ENCODE data around the gene TCF4.

TCF4 gene

GRCh38 chr18:55584201-55584600 is 3.8 kb downstream of the TCF4 start:
- in situ Hi-C loops (cut with HindIII; ENCODE audit: low sequenced_read_pairs) = no loop called here
- DNase-seq (ENCODE audit: low read depth, low spot score) = no peak
- H3K4me3 ChIP-seq (ENCODE audit: low read depth, low read length) = no peak overlapping the region
- TF ChIP-seq, protein P1, sequence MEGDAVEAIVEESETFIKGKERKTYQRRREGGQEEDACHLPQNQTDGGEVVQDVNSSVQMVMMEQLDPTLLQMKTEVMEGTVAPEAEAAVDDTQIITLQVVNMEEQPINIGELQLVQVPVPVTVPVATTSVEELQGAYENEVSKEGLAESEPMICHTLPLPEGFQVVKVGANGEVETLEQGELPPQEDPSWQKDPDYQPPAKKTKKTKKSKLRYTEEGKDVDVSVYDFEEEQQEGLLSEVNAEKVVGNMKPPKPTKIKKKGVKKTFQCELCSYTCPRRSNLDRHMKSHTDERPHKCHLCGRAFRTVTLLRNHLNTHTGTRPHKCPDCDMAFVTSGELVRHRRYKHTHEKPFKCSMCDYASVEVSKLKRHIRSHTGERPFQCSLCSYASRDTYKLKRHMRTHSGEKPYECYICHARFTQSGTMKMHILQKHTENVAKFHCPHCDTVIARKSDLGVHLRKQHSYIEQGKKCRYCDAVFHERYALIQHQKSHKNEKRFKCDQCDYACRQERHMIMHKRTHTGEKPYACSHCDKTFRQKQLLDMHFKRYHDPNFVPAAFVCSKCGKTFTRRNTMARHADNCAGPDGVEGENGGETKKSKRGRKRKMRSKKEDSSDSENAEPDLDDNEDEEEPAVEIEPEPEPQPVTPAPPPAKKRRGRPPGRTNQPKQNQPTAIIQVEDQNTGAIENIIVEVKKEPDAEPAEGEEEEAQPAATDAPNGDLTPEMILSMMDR (IDR thresholded peaks at IDR 0.05; ENCODE audit: low read depth, low read length) = no peak

DNA sequence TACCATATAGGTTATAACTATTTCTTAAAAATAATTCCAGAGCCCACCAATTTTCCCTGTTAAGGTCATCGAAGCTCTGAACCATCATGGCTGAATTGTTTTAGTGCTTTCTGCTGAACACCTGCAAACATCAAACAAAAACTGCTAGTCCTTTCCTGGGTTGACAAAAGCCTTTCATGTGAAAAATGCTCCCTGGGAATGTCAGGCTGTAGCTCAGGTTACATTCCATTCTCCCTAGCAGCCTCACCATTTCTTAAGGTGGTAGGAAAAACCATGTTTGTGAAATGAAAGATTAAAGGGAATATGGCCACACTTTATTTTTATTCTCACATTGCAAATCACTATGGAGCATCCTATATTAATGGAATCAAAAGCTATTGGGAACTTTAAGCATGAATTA is 5.7 kb downstream of the TCF4 start:
- no peak for DNase-seq (ENCODE audit: low read depth, low spot score)
- H3K4me3 ChIP-seq (ENCODE audit: low read depth, low read length) = no peak overlapping the region
- TF ChIP-seq, protein P1 (IDR thresholded peaks at IDR 0.05; ENCODE audit: low read depth, low read length) = no peak
- in situ Hi-C loops (cut with HindIII; ENCODE audit: low sequenced_read_pairs) = no loop called here

GRCh38 chr18:55579501-55580270 is 8.3 kb downstream of the TCF4 start:
- in situ Hi-C loops (cut with HindIII; ENCODE audit: low sequenced_read_pairs) = no loop called here
- TF ChIP-seq, protein P1 (IDR thresholded peaks at IDR 0.05; ENCODE audit: low read depth, low read length) = no peak
- no peak for DNase-seq (ENCODE audit: low read depth, low spot score)
- H3K4me3 ChIP-seq (ENCODE audit: low read depth, low read length) = no peak overlapping the region

DNA sequence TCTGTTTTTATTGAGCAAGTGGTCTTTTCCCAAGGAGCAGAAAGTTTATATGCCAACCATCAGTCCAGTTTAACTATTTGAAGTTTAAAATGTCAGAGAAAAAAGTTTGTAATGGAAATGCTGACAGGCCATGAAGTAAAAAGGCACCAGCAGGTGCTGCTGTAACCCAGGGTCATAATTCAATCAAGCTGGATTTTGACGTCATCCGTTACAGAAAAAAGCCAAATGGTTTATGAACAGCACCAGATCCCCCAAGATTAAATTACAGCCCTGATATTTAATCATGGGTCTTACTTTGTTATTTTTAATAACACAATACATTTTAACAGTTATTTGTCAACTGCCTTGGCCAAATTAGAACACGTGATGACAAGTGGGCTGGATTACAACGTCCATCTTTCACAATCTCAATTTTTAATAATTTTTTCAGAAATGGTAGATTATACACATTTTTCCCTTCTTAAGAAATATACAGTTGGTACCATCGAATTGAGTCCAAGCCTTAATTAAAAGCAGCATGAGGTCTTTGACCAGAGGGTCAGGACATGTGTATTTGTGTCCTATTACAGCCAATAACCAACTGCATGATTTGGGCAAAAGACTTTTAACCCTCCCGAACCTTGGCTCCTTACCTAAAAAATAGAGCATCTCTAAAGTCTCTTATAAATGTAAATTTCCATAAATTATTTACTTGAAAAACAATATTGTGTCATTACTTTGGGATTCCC is 10.0 kb downstream of the TCF4 start:
- H3K4me3 ChIP-seq (ENCODE audit: low read depth, low read length) = no peak overlapping the region
- in situ Hi-C loops (cut with HindIII; ENCODE audit: low sequenced_read_pairs) = no loop called here
- TF ChIP-seq, protein P1 (IDR thresholded peaks at IDR 0.05; ENCODE audit: low read depth, low read length) = no peak
- DNase-seq (ENCODE audit: low read depth, low spot score) = no peak

DNA sequence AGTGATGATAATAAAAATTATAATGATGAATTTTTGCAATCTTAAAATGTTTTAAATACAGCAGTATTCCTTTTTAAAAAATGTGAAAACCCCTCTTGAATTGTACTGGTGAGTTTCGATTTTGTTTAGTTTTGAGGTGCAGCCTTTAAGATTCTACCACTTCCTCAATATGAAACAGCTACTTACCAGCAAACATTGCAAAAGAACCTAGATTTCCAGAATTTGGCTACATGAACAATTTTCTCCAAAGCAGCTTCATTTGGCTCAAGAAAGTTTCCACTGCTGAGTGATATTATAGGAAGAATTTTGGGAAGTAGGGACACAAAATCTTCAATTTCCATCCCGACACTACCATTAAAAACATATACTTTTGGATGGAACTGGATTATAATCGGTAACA is 12.0 kb downstream of the TCF4 start:
- in situ Hi-C loops (cut with HindIII; ENCODE audit: low sequenced_read_pairs) = no loop called here
- DNase-seq (ENCODE audit: low read depth, low spot score) = no peak
- TF ChIP-seq, protein P1 (IDR thresholded peaks at IDR 0.05; ENCODE audit: low read depth, low read length) = no peak
- no peak overlapping the region for H3K4me3 ChIP-seq (ENCODE audit: low read depth, low read length)

DNA sequence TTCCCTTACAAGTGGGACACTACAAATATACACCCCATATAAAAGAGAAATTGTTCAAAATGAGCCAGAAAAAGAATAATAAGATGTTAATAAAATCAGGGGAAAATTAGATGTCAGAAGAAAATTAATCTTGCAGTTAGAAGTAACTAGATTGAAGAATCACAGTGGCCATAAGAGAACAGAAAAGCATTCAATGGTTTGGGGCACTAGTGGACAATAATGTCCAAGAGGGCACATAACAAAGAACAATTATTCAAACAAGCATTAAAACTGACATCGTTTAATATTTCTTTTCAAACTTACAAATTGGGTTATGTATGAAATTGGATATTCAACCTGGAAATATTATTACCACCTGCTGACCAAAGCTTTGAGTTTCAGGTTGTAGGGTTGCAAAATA is 12.9 kb downstream of the TCF4 start:
- H3K4me3 ChIP-seq (ENCODE audit: low read depth, low read length) = no peak overlapping the region
- DNase-seq (ENCODE audit: low read depth, low spot score) = no peak
- TF ChIP-seq, protein P1 (IDR thresholded peaks at IDR 0.05; ENCODE audit: low read depth, low read length) = no peak
- in situ Hi-C loops (cut with HindIII; ENCODE audit: low sequenced_read_pairs) = no loop called here

Measured in astrocyte of the spinal cord (primary cell).